A549 (cell line): ENCODE data around the gene CLASP1. TPM values are rescaled to one million over a fixed set of nuclear protein-coding genes. Genes with fewer than 3 reads are reported as not detected.

Experiments used
- ATAC-seq, 2 experiments: fragments of 200-7000 bp in 1 of 2; fragments of >200 bp in 1 of 2; cut with Nextera tagmentation in 1 of 2; cut with Tn5 transposase in 1 of 2; 3 replicates each; pipeline versions ENCODE4 v1.8.0 to v1.9.1; 2018 to 2020; ENCODE audit warnings: mild to moderate bottlenecking in 1 of 2, moderate library complexity in 1 of 2
- CTCF ChIA-PET: fragments of 300-600 bp; sonication (Branson Sonifier 250); formaldehyde crosslinking; extraction: SDS; loops from one replicate; lab custom pipeline; 2021; ENCODE audit warnings: antibody characterized with exemption, inconsistent platforms; lab: Yijun Ruan, JAX
- POLR2A ChIA-PET: fragments of 350-600 bp; formaldehyde crosslinking; extraction: SDS; loops from one replicate; lab custom pipeline; 2021; ENCODE audit warnings: antibody characterized with exemption, inconsistent platforms; lab: Yijun Ruan, JAX
- DNase-seq, 2 experiments: peaks; one replicate each; pipeline versions ENCODE4 v3.0.0 to v3.0.0-alpha.2; 2011 to 2016; ENCODE audit warnings: low read depth in 1 of 2, low spot score in 1 of 2
- FAIRE-seq: peaks from 2 replicates; lab custom pipeline; 2011; peaks lifted over from hg19 to GRCh38; lab: Jason Lieb, UNC
- H3K27ac ChIP-seq, 2 experiments: fragments of >200 bp; sonication (Bioruptor Twin); formaldehyde crosslinking; 3 replicates each; pipeline ENCODE4 v1.5.1; 2016 to 2017
- H3K4me1 ChIP-seq: fragments of >200 bp; sonication (Bioruptor Twin); formaldehyde crosslinking; 3 replicates; pipeline ENCODE4 v1.6.1; 2016
- H3K4me2 ChIP-seq: fragments of >200 bp; sonication (Bioruptor Twin); formaldehyde crosslinking; 3 replicates; pipeline ENCODE4 v1.6.1; 2016
- H3K4me3 ChIP-seq: fragments of >200 bp; sonication (Bioruptor Twin); formaldehyde crosslinking; 3 replicates; pipeline ENCODE4 v1.5.1; 2016
- H3K9me3 ChIP-seq: fragments of >200 bp; sonication (Bioruptor Twin); formaldehyde crosslinking; 3 replicates; pipeline ENCODE4 v1.6.1; 2016
- CBX2 ChIP-seq: fragments of 200-600 bp; sonication (generic); IDR thresholded peaks from 2 replicates; pipeline ENCODE4 v1.6.1; 2016; ENCODE audit warnings: low read depth, mild to moderate bottlenecking, borderline replicate concordance
- EP300 ChIP-seq, 2 experiments: fragments of >200 bp; sonication (Bioruptor Twin); formaldehyde crosslinking; IDR thresholded peaks; 2 replicates in 1 of 2; 3 replicates in 1 of 2; pipeline ENCODE4 v1.6.1; 2016 to 2017
- FOSL2 ChIP-seq, 2 experiments: fragments of 450-650 bp in 1 of 2; fragments of >200 bp in 1 of 2; sonication (Bioruptor Twin) in 1 of 2; formaldehyde crosslinking; IDR thresholded peaks; 2 replicates each; pipeline versions ENCODE4 v1.5.0 to v1.6.1; 2016 to 2020; ENCODE audit warnings: mild to moderate bottlenecking in 1 of 2, moderate library complexity in 1 of 2
- FOXS1 ChIP-seq: fragments of 250-450 bp; sonication (Bioruptor Pico); IDR thresholded peaks from 2 replicates; pipeline ENCODE4 v1.5.0; 2020; ENCODE audit warnings: mild to moderate bottlenecking, moderate library complexity
- HDAC2 ChIP-seq: fragments of 200-600 bp; sonication (generic); IDR thresholded peaks from 2 replicates; pipeline ENCODE4 v1.6.1; 2016
- HEYL ChIP-seq: fragments of 250-450 bp; sonication (Bioruptor Pico); IDR thresholded peaks from 2 replicates; pipeline ENCODE4 v1.8.0; 2021; ENCODE audit warnings: mild to moderate bottlenecking, moderate library complexity
- HOXB13 ChIP-seq: fragments of 250-450 bp; sonication (Bioruptor Pico); IDR thresholded peaks from 2 replicates; pipeline ENCODE4 v1.5.0; 2020; ENCODE audit warnings: low read depth, mild to moderate bottlenecking, moderate library complexity
- JUNB ChIP-seq: fragments of >200 bp; sonication (Bioruptor Twin); formaldehyde crosslinking; IDR thresholded peaks from 2 replicates; pipeline ENCODE4 v1.6.1; 2016
- KDM5A ChIP-seq: fragments of 200-600 bp; sonication (generic); IDR thresholded peaks from 2 replicates; pipeline ENCODE4 v1.6.1; 2016; ENCODE audit warnings: antibody characterized with exemption, mild to moderate bottlenecking
- NFE2L2 ChIP-seq: fragments of 150-350 bp; conservative IDR thresholded peaks from 2 replicates; pipeline ENCODE4 v1.6.1; 2014; ENCODE audit warnings: low read length
- PHF8 ChIP-seq: fragments of 200-600 bp; sonication (generic); IDR thresholded peaks from 2 replicates; pipeline ENCODE4 v1.6.1; 2016; ENCODE audit warnings: low read depth, mild to moderate bottlenecking, antibody characterized with exemption, moderate library complexity, borderline replicate concordance
- RFX5 ChIP-seq: fragments of 450-650 bp; IDR thresholded peaks from 2 replicates; pipeline ENCODE4 v1.7.1; 2014; ENCODE audit warnings: antibody characterized with exemption, mild to moderate bottlenecking, moderate library complexity
- RNF2 ChIP-seq: fragments of 200-600 bp; sonication (generic); IDR thresholded peaks from 2 replicates; pipeline ENCODE4 v1.6.1; 2016; ENCODE audit warnings: low read depth, mild to moderate bottlenecking, antibody characterized with exemption, moderate library complexity, borderline replicate concordance
- SMC3 ChIP-seq: fragments of >200 bp; sonication (Bioruptor Twin); formaldehyde crosslinking; IDR thresholded peaks from 3 replicates; pipeline ENCODE4 v1.6.1; 2018; ENCODE audit warnings: inconsistent platforms
- SREBF2 ChIP-seq: fragments of 450-650 bp; IDR thresholded peaks from 2 replicates; pipeline ENCODE4 v1.6.1; 2014; ENCODE audit warnings: mild to moderate bottlenecking, moderate library complexity
- TFCP2L1 ChIP-seq: fragments of 250-450 bp; sonication (Bioruptor Pico); IDR thresholded peaks from 2 replicates; pipeline ENCODE4 v1.5.0; 2021; ENCODE audit warnings: mild to moderate bottlenecking
- ZNF302 ChIP-seq: fragments of 250-450 bp; sonication (Bioruptor Pico); IDR thresholded peaks from 2 replicates; pipeline ENCODE4 v1.9.0; 2021; ENCODE audit warnings: inconsistent platforms, mild to moderate bottlenecking, moderate library complexity
- WGBS: methylation state at CpG from one replicate; pipeline ENCODE4 v1.1.6; 2017; ENCODE audit errors: missing lambda C conversion rate; 5-methylcytosine and 5-hydroxymethylcytosine counted together
- polyA plus RNA-seq, 4 experiments: library from polyadenylated mRNA; depleted of rRNA in 3 of 4; stranded (reverse); fragments of >200 nt; fragmentation: RNase III in 1 of 4; extraction: RNeasy Plus Mini Kit Qiagen cat#74134 plus additional on column Dnase treatment in 1 of 4; gene quantifications; 2 replicates in 3 of 4; 3 replicates in 1 of 4; pipeline ENCODE4 v1.2.3, GENCODE V29; 2011 to 2017
- TF ChIP-seq, protein P1 (sequence below): fragments of 200-600 bp; sonication (generic); IDR thresholded peaks from 2 replicates; pipeline ENCODE4 v1.6.1; 2016; ENCODE audit warnings: antibody characterized with exemption, mild to moderate bottlenecking, moderate library complexity
- TF ChIP-seq, protein P2 (sequence below): fragments of >200 bp; sonication (Bioruptor Twin); formaldehyde crosslinking; IDR thresholded peaks from 3 replicates; pipeline ENCODE4 v1.5.1; 2016
- TF ChIP-seq, protein P3 (sequence below): fragments of 450-650 bp; IDR thresholded peaks from 2 replicates; pipeline ENCODE4 v1.6.1; 2014; ENCODE audit warnings: antibody characterized with exemption
- TF ChIP-seq, protein P4 (sequence below): IDR thresholded peaks from 2 replicates; pipeline ENCODE4 v1.6.1; 2012
- TF ChIP-seq, protein P5 (sequence below): fragments of 250-450 bp; sonication (Bioruptor Pico); IDR thresholded peaks from 2 replicates; pipeline ENCODE4 v1.5.0; 2020; ENCODE audit warnings: low read depth, mild to moderate bottlenecking, moderate library complexity

Gene CLASP1
- polyA plus RNA-seq, 2 of the 4 experiments (the other 2 are of a cell fraction) = 11.7 to 15.8 TPM

DNA sequence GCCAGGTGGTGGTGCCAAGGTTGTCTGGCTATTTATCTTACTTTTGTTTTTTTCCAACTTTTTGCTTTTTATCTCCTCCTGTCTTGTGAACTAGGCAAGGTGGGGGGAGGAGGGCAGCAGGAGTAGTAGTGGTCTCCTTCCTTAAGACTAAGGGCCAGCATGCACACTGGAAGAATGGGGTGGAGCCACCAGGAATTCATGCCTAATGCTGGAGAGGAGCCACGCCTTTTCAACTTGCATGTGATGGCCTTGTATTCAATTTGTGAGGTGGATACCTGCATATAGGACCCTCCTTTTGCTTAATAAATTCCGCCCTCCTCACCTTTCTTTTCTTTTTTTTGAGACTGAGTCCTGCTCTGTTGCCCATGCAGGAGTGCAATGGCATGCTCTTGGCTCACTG, 37.6 kb upstream of the CLASP1 start:
- ATAC-seq (no peak), DNase-seq (no peak), FAIRE-seq (no peak)
- H3K4me2 ChIP-seq = no peak overlapping the region
- no peak overlapping the region for H3K27ac ChIP-seq
- no peak overlapping the region for H3K4me3 ChIP-seq
- no peak for TF ChIP-seq SMC3
- no peak for TF ChIP-seq FOXS1 (CRISPR knock-in tag)
- TF ChIP-seq HEYL (CRISPR knock-in tag) = no peak
- TF ChIP-seq JUNB = no peak
- no peak for TF ChIP-seq FOSL2 (IDR thresholded peaks at IDR 0.05)
- no peak for TF ChIP-seq FOSL2 (CRISPR knock-in tag; IDR thresholded peaks at IDR 0.05)
- TF ChIP-seq RFX5 = no peak
- TF ChIP-seq, protein P1, sequence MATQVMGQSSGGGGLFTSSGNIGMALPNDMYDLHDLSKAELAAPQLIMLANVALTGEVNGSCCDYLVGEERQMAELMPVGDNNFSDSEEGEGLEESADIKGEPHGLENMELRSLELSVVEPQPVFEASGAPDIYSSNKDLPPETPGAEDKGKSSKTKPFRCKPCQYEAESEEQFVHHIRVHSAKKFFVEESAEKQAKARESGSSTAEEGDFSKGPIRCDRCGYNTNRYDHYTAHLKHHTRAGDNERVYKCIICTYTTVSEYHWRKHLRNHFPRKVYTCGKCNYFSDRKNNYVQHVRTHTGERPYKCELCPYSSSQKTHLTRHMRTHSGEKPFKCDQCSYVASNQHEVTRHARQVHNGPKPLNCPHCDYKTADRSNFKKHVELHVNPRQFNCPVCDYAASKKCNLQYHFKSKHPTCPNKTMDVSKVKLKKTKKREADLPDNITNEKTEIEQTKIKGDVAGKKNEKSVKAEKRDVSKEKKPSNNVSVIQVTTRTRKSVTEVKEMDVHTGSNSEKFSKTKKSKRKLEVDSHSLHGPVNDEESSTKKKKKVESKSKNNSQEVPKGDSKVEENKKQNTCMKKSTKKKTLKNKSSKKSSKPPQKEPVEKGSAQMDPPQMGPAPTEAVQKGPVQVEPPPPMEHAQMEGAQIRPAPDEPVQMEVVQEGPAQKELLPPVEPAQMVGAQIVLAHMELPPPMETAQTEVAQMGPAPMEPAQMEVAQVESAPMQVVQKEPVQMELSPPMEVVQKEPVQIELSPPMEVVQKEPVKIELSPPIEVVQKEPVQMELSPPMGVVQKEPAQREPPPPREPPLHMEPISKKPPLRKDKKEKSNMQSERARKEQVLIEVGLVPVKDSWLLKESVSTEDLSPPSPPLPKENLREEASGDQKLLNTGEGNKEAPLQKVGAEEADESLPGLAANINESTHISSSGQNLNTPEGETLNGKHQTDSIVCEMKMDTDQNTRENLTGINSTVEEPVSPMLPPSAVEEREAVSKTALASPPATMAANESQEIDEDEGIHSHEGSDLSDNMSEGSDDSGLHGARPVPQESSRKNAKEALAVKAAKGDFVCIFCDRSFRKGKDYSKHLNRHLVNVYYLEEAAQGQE = no peak
- TF ChIP-seq CBX2 = no peak
- no peak for TF ChIP-seq RNF2
- TF ChIP-seq, protein P2, sequence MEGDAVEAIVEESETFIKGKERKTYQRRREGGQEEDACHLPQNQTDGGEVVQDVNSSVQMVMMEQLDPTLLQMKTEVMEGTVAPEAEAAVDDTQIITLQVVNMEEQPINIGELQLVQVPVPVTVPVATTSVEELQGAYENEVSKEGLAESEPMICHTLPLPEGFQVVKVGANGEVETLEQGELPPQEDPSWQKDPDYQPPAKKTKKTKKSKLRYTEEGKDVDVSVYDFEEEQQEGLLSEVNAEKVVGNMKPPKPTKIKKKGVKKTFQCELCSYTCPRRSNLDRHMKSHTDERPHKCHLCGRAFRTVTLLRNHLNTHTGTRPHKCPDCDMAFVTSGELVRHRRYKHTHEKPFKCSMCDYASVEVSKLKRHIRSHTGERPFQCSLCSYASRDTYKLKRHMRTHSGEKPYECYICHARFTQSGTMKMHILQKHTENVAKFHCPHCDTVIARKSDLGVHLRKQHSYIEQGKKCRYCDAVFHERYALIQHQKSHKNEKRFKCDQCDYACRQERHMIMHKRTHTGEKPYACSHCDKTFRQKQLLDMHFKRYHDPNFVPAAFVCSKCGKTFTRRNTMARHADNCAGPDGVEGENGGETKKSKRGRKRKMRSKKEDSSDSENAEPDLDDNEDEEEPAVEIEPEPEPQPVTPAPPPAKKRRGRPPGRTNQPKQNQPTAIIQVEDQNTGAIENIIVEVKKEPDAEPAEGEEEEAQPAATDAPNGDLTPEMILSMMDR = no peak
- TF ChIP-seq, protein P3, sequence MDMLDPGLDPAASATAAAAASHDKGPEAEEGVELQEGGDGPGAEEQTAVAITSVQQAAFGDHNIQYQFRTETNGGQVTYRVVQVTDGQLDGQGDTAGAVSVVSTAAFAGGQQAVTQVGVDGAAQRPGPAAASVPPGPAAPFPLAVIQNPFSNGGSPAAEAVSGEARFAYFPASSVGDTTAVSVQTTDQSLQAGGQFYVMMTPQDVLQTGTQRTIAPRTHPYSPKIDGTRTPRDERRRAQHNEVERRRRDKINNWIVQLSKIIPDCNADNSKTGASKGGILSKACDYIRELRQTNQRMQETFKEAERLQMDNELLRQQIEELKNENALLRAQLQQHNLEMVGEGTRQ = no peak
- TF ChIP-seq HOXB13 (CRISPR knock-in tag) = no peak
- no peak for TF ChIP-seq PHF8
- no peak for TF ChIP-seq TFCP2L1 (CRISPR knock-in tag)
- no peak for TF ChIP-seq HDAC2
- TF ChIP-seq NFE2L2 = no peak
- TF ChIP-seq KDM5A = no peak
- TF ChIP-seq EP300 (IDR thresholded peaks at IDR 0.05) = no peak
- no peak for TF ChIP-seq ZNF302 (CRISPR knock-in tag)
- CTCF ChIA-PET = interaction anchor here (1.2 kb wide), 2 partner anchors 13 to 18 kb away, joined by 3 to 4 read pairs; no protein-coding TSS in a partner anchor
- 68% methylated on average over 2 of the region's 2 CpGs for WGBS
- H3K9me3 ChIP-seq = peaks cover 21% of the 10 kb centered on the region
- POLR2A ChIA-PET = no interaction called here
- no peaks in the 10 kb centered on the region for H3K4me1 ChIP-seq

DNA sequence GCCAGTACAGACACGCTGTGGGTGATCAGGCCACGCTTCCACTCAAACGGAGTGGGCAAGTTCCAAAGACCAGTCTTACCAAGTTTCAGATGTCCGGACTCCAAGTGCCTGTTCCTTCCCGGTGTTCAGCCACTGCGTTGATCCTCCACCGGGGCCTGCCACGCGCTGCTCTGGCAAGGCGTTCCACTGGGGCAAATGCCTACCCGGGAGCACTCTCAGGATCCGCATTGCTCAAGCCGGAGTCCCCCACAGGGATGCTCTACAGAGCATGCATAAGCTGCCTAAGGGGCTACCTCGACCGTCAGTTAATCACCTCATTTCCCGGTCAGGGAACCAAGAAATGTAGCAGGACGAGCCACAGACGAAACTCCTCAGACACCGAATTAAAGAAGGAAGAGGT, 37.0 kb upstream of the CLASP1 start:
- DNase-seq = no peak
- H3K27ac ChIP-seq = no peak overlapping the region
- ChIA-PET POLR2A (no interaction called here), CTCF (interaction anchor here (1.2 kb wide), 2 partner anchors 14 to 17 kb away, joined by 3 to 4 read pairs; no protein-coding TSS in a partner anchor)
- no peaks in the 10 kb centered on the region for H3K4me1 ChIP-seq
- 89% methylated on average over 19 of the region's 19 CpGs for WGBS
- H3K4me2 ChIP-seq = no peak overlapping the region
- no peak for FAIRE-seq
- H3K9me3 ChIP-seq = peaks cover 26% of the 10 kb centered on the region
- TF ChIP-seq, protein P4, sequence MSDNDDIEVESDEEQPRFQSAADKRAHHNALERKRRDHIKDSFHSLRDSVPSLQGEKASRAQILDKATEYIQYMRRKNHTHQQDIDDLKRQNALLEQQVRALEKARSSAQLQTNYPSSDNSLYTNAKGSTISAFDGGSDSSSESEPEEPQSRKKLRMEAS = no peak
- TF ChIP-seq, protein P5, sequence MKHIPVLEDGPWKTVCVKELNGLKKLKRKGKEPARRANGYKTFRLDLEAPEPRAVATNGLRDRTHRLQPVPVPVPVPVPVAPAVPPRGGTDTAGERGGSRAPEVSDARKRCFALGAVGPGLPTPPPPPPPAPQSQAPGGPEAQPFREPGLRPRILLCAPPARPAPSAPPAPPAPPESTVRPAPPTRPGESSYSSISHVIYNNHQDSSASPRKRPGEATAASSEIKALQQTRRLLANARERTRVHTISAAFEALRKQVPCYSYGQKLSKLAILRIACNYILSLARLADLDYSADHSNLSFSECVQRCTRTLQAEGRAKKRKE = no peak
- no peak for TF ChIP-seq SREBF2
- no peak overlapping the region for H3K4me3 ChIP-seq
- no peak for ATAC-seq
